ENCODE data around the gene KCNC4. TPM values are rescaled to one million over a fixed set of nuclear protein-coding genes. Genes with fewer than 3 reads are reported as not detected.

Gene KCNC4
- total and polyA plus RNA-seq, 2 of the 13 experiments (the other 11 are each of a cell fraction or from before 2014, with no cell fraction given): 0.24 to 0.66 TPM

DNA sequence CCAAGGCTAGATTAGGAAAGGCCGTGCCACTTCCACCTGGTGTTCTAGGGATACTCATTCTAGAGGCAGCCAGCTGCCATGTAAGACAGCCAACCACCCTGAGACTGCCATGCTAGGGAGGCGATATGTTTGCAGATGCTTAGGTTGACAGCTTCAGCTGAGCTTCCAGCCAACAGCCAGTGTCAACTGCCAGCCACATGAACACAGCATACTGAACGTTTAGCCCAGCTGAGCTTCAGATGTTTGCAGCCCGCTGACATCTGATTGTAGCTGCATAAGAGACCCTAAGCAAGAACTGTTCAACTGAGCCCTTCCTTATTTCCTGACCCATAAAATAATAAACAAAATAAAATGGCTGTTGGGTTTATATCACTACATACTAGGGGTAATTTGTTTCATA, 5.0 kb upstream of the KCNC4 start:
- Histone ChIP-seq H3K27ac (ENCODE audit: extremely low read length, insufficient read depth, low read length) (no peak overlapping the region), H3K36me3 (replicated peaks in 1 of 2; ENCODE audit: control insufficient read depth in 1 of 2, insufficient read depth in 2 of 2, low read length in 2 of 2) (no peaks in the 10 kb centered on the region), H3K27me3 (ENCODE audit: control insufficient read depth in 1 of 2, insufficient read depth in 2 of 2, low read length in 2 of 2) (peaks cover 3 to 42% of the 10 kb centered on the region in 2 experiments; a peak in 3 of 5 replicates), H2AFZ (ENCODE audit: low read length) (no peak overlapping the region), H4K20me1 (ENCODE audit: insufficient read depth, low read length) (no peaks in the 10 kb centered on the region), H3K4me2 (ENCODE audit: low read depth, low read length) (no peak overlapping the region), H3K4me3 (replicated peaks in 1 of 3; ENCODE audit: insufficient read depth in 1 of 3, low read depth in 2 of 3, low read length in 3 of 3) (no peak overlapping the region), H3K4me1 (ENCODE audit: insufficient read depth, low read length) (peaks cover 10% of the 10 kb centered on the region), H3K9me3 (ENCODE audit: low read length) (no peaks in the 10 kb centered on the region), H3K79me2 (ENCODE audit: insufficient read depth, low read length) (no peaks in the 10 kb centered on the region), H3K9ac (ENCODE audit: insufficient read depth, low read depth, low read length) (no peak overlapping the region)
- FAIRE-seq (no peak), ATAC-seq (no peak), DNase-seq (ENCODE audit: low spot score) (no peak)
- no TSS peak for BruUV-seq (replicated peaks)
- ChIA-PET POLR2A (no interaction called here), CTCF (ENCODE audit: low intra/inter-chr PET ratio, low total read pairs) (interaction anchor here (1.3 kb wide), 1 partner anchor 291 kb away, joined by 3 read pairs; no protein-coding TSS in a partner anchor)
- 18% methylated on average over 4 of the region's 4 CpGs for WGBS (ENCODE audit: low lambda C conversion rate)
- in situ Hi-C loops (cut with HindIII; ENCODE audit: extremely low pct_ligation_motif_present, low pct_unique_long_range_greater_than_20kb): loop anchor here (5.0 to 10.0 kb wide), 2 partner anchors 107 to 290 kb away; no protein-coding TSS in a partner anchor
- TF ChIP-seq SIN3B (IDR thresholded peaks at IDR 0.05; ENCODE audit: low read length) (no peak), TCF7L2 (IDR thresholded peaks at IDR 0.05; ENCODE audit: low read depth, low read length) (no peak), ZNF788 (CRISPR knock-in tag; IDR thresholded peaks at IDR 0.05; ENCODE audit: borderline replicate concordance) (no peak), ZNF550 (CRISPR knock-in tag; IDR thresholded peaks at IDR 0.05; ENCODE audit: borderline replicate concordance) (no peak), TCF7 (IDR thresholded peaks at IDR 0.05; ENCODE audit: low read depth) (no peak), CREM (IDR thresholded peaks at IDR 0.05) (no peak), CREM (CRISPR knock-in tag; IDR thresholded peaks at IDR 0.05) (no peak), CTCF (CRISPR knock-in tag; IDR thresholded peaks at IDR 0.05) (no peak), HDAC2 (CRISPR knock-in tag; IDR thresholded peaks at IDR 0.05) (no peak), EHMT2 (IDR thresholded peaks at IDR 0.05; ENCODE audit: borderline replicate concordance, low read depth, low read length) (no peak), ZC3H13 (CRISPR knock-in tag; IDR thresholded peaks at IDR 0.05) (no peak), ZNF775 (CRISPR knock-in tag; IDR thresholded peaks at IDR 0.05; ENCODE audit: borderline replicate concordance) (no peak), ZNF704 (CRISPR knock-in tag; IDR thresholded peaks at IDR 0.05; ENCODE audit: borderline replicate concordance) (no peak), GTF3A (CRISPR knock-in tag; conservative IDR thresholded peaks at IDR 0.05) (no peak), NFIB (CRISPR knock-in tag; IDR thresholded peaks at IDR 0.05; ENCODE audit: borderline replicate concordance) (no peak), SRSF9 (IDR thresholded peaks at IDR 0.05; ENCODE audit: borderline replicate concordance, insufficient read depth, low read depth, low read length, poor library complexity, severe bottlenecking) (no peak), NR1H2 (CRISPR knock-in tag; IDR thresholded peaks at IDR 0.05; ENCODE audit: borderline replicate concordance, low read depth) (no peak), ZNF552 (CRISPR knock-in tag; IDR thresholded peaks at IDR 0.05; ENCODE audit: borderline replicate concordance) (no peak)
- TF ChIP-seq, protein P1, sequence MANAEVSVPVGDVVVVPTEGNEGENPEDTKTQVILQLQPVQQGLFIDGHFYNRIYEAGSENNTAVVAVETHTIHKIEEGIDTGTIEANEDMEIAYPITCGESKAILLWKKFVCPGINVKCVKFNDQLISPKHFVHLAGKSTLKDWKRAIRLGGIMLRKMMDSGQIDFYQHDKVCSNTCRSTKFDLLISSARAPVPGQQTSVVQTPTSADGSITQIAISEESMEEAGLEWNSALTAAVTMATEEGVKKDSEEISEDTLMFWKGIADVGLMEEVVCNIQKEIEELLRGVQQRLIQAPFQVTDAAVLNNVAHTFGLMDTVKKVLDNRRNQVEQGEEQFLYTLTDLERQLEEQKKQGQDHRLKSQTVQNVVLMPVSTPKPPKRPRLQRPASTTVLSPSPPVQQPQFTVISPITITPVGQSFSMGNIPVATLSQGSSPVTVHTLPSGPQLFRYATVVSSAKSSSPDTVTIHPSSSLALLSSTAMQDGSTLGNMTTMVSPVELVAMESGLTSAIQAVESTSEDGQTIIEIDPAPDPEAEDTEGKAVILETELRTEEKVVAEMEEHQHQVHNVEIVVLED (CRISPR knock-in tag; IDR thresholded peaks at IDR 0.05; ENCODE audit: borderline replicate concordance): no peak
- intact Hi-C loops (cut with micrococcal nuclease; ENCODE audit: unreplicated experiment): no loop called here
